GM23248 (cell line): ENCODE results near the gene ELOVL5. TPM values are rescaled to one million over a fixed set of nuclear protein-coding genes. Genes with fewer than 3 reads are reported as not detected.

Experiments
- DNase-seq: peaks from one replicate; pipeline ENCODE4 v3.0.0-alpha.2; 2015
- H2AFZ ChIP-seq: fragments of 200-600 bp; sonication (generic); 2 replicates; pipeline ENCODE4 v1.6.1; 2016; ENCODE audit warnings: antibody characterized with exemption
- H3F3A ChIP-seq: fragments of 200-600 bp; sonication (generic); 2 replicates; pipeline ENCODE4 v1.6.1; 2016; ENCODE audit warnings: mild to moderate bottlenecking, antibody characterized with exemption, mixed run types; ENCODE audit not compliant: insufficient read depth
- H3K27ac ChIP-seq: fragments of 200-600 bp; sonication (generic); 2 replicates; pipeline ENCODE4 v1.5.1; 2016; ENCODE audit warnings: mild to moderate bottlenecking
- H3K27me3 ChIP-seq: fragments of 200-600 bp; sonication (generic); replicated peaks from 2 replicates; pipeline ENCODE4 v1.6.1; 2016; ENCODE audit warnings: mild to moderate bottlenecking; ENCODE audit not compliant: insufficient read depth
- H3K36me3 ChIP-seq: fragments of 200-600 bp; sonication (generic); 2 replicates; pipeline ENCODE4 v1.6.1; 2016; ENCODE audit warnings: low read depth, mild to moderate bottlenecking
- H3K4me1 ChIP-seq: fragments of 200-600 bp; sonication (generic); 2 replicates; pipeline ENCODE4 v1.6.1; 2016; ENCODE audit warnings: mild to moderate bottlenecking; ENCODE audit not compliant: insufficient read depth
- H3K4me2 ChIP-seq: fragments of 200-600 bp; sonication (generic); one replicate; pipeline ENCODE4 v1.6.1; 2016; ENCODE audit warnings: mild to moderate bottlenecking; ENCODE audit not compliant: unreplicated experiment
- H3K4me3 ChIP-seq: fragments of 200-600 bp; sonication (generic); 2 replicates; pipeline ENCODE4 v1.5.1; 2016; ENCODE audit warnings: mild to moderate bottlenecking
- H3K79me2 ChIP-seq: fragments of 200-600 bp; sonication (generic); 2 replicates; pipeline ENCODE4 v1.6.1; 2016; ENCODE audit warnings: mild to moderate bottlenecking; ENCODE audit not compliant: insufficient read depth
- H3K9ac ChIP-seq: fragments of 200-600 bp; sonication (generic); 2 replicates; pipeline ENCODE4 v1.6.1; 2016; ENCODE audit warnings: mild to moderate bottlenecking
- H3K9me2 ChIP-seq: fragments of 200-600 bp; sonication (generic); 2 replicates; pipeline ENCODE4 v1.6.1; 2016; ENCODE audit warnings: mixed run types, mild to moderate bottlenecking, moderate library complexity; ENCODE audit not compliant: insufficient read depth
- H3K9me3 ChIP-seq: fragments of 200-600 bp; sonication (generic); one replicate; pipeline ENCODE4 v1.6.1; 2017; ENCODE audit warnings: low read depth
- H4K20me1 ChIP-seq: fragments of 200-600 bp; sonication (generic); 2 replicates; pipeline ENCODE4 v1.6.0; 2016; ENCODE audit not compliant: insufficient read depth
- EZH2 ChIP-seq: fragments of 200-600 bp; sonication (generic); IDR thresholded peaks from 2 replicates; pipeline ENCODE4 v1.6.1; 2018; ENCODE audit warnings: antibody characterized with exemption, mild to moderate bottlenecking; ENCODE audit not compliant: insufficient read depth, poor library complexity, severe bottlenecking
- EZH2phosphoT487 ChIP-seq: fragments of 200-600 bp; sonication (generic); IDR thresholded peaks from 2 replicates; pipeline ENCODE4 v1.6.1; 2018; ENCODE audit warnings: antibody characterized with exemption, moderate library complexity, mild to moderate bottlenecking, low read depth; ENCODE audit not compliant: insufficient read depth
- WGBS, 2 experiments: methylation state at CpG; one replicate each; pipeline ENCODE4 v1.1.6; 2015 to 2017; ENCODE audit warnings: low lambda C conversion rate in 2 of 2, low coverage in 1 of 2; ENCODE audit errors: missing lambda C conversion rate in 2 of 2; 5-methylcytosine and 5-hydroxymethylcytosine counted together
- in situ Hi-C: fragments of 300-500 bp; cut with MboI; formaldehyde crosslinking; loops from 2 replicates; pipeline ENCODE4 v1.15.0; 2020
- polyA plus RNA-seq: library from polyadenylated mRNA; unstranded; fragments of >200 nt; fragmentation: Nextera tagmentation; extraction: Ambion mirVana; gene quantifications from 2 replicates; pipeline ENCODE4 v1.2.1, GENCODE V29; 2016
- total RNA-seq: library from RNA; depleted of rRNA; stranded (reverse); fragments of >200 nt; shearing (Covaris generic); gene quantifications from 2 replicates; pipeline ENCODE4 v1.2.3, GENCODE V29; 2014

Gene ELOVL5
- total and polyA plus RNA-seq, 2 experiments from 2014 or later, result 70.8 to 87.3 TPM

- peak; percentile 81 for DNase-seq
- H3K27ac ChIP-seq, result peak overlapping the region; percentile 65
Measured at GRCh38 chr6:53263917-53264316, 84.8 kb downstream of the ELOVL5 start.

GRCh38 chr6:53259860-53260580, 88.7 kb downstream of the ELOVL5 start:
- H3K79me2 ChIP-seq, result no peaks in the 10 kb centered on the region
- no peaks in the 10 kb centered on the region for H3K9me3 ChIP-seq
- no peak overlapping the region for H3K4me3 ChIP-seq
- H2AFZ ChIP-seq, result no peak overlapping the region
- peaks cover 16% of the 10 kb centered on the region for H3K4me1 ChIP-seq
- H3K9me2 ChIP-seq, result no peaks in the 10 kb centered on the region
- H3K4me2 ChIP-seq, result no peak overlapping the region
- in situ Hi-C loops, result no loop called here
- no peak for DNase-seq
- H3K27me3 ChIP-seq, result no peaks in the 10 kb centered on the region
- H4K20me1 ChIP-seq, result no peaks in the 10 kb centered on the region
- no peak overlapping the region for H3K27ac ChIP-seq
- TF ChIP-seq EZH2 (no peak), EZH2phosphoT487 (no peak)
- 96 to 97% methylated on average over 11 of the region's 11 CpGs for WGBS, 2 experiments
- H3K9ac ChIP-seq, result no peak overlapping the region
- H3F3A ChIP-seq, result peaks cover 18% of the 10 kb centered on the region
- H3K36me3 ChIP-seq, result peaks cover 27% of the 10 kb centered on the region

More at GRCh38 chr6:53263917-53264316, 84.8 kb downstream of the ELOVL5 start:
- H3K4me2 ChIP-seq, result peak overlapping the region; percentile 37
- no peaks in the 10 kb centered on the region for H4K20me1 ChIP-seq
- peaks cover 16% of the 10 kb centered on the region for H3K4me1 ChIP-seq
- no peaks in the 10 kb centered on the region for H3K9me3 ChIP-seq
- H3K9ac ChIP-seq, result peak overlapping the region; percentile 21; the same call in 1 of the 2 replicates
- H2AFZ ChIP-seq, result 0 out of 2 replicates have a peak overlapping the region, but pooled peaks have one; percentile 23
- TF ChIP-seq EZH2, result no peak
- H3K36me3 ChIP-seq, result peaks cover 46% of the 10 kb centered on the region
- 23 to 33% methylated on average over 2 of the region's 2 CpGs for WGBS, 2 experiments
- H3K27me3 ChIP-seq, result no peaks in the 10 kb centered on the region
- H3K79me2 ChIP-seq, result no peaks in the 10 kb centered on the region
- H3K4me3 ChIP-seq, result no peak overlapping the region
- in situ Hi-C loops, result no loop called here
- H3K9me2 ChIP-seq, result no peaks in the 10 kb centered on the region
- H3F3A ChIP-seq, result peaks cover 21% of the 10 kb centered on the region

GRCh38 chr6:53258774-53259155, 90.0 kb downstream of the ELOVL5 start:
- Histone ChIP-seq H3K27me3 (no peaks in the 10 kb centered on the region), H3K36me3 (peaks cover 27% of the 10 kb centered on the region), H4K20me1 (no peaks in the 10 kb centered on the region), H3K4me2 (no peak overlapping the region), H3K9ac (no peak overlapping the region), H3K4me1 (peaks cover 5% of the 10 kb centered on the region), H3F3A (peaks cover 5% of the 10 kb centered on the region; the same call in 1 of the 2 replicates), H3K9me2 (no peaks in the 10 kb centered on the region), H3K4me3 (no peak overlapping the region), H3K27ac (no peak overlapping the region), H3K9me3 (no peaks in the 10 kb centered on the region), H3K79me2 (no peaks in the 10 kb centered on the region), H2AFZ (no peak overlapping the region)
- WGBS, 2 experiments, result 85 to 98% methylated on average over 5 of the region's 5 CpGs
- TF ChIP-seq EZH2phosphoT487, result no peak
- no peak for TF ChIP-seq EZH2
- in situ Hi-C loops, result no loop called here
- DNase-seq, result no peak

GRCh38 chr6:53258076-53258773, 90.5 kb downstream of the ELOVL5 start:
- no peaks in the 10 kb centered on the region for H3K9me3 ChIP-seq
- no peak overlapping the region for H3K9ac ChIP-seq
- no peaks in the 10 kb centered on the region for H3K9me2 ChIP-seq
- H3F3A ChIP-seq, result no peaks in the 10 kb centered on the region
- H3K79me2 ChIP-seq, result no peaks in the 10 kb centered on the region
- H3K4me2 ChIP-seq, result no peak overlapping the region
- H4K20me1 ChIP-seq, result no peaks in the 10 kb centered on the region
- H2AFZ ChIP-seq, result no peak overlapping the region
- 95 to 100% methylated on average over 2 of the region's 2 CpGs for WGBS, 2 experiments
- no peak for DNase-seq
- H3K36me3 ChIP-seq, result peaks cover 27% of the 10 kb centered on the region
- in situ Hi-C loops, result no loop called here
- TF ChIP-seq EZH2phosphoT487, result no peak
- no peak for TF ChIP-seq EZH2
- H3K27me3 ChIP-seq, result no peaks in the 10 kb centered on the region
- H3K4me3 ChIP-seq, result no peak overlapping the region
- H3K4me1 ChIP-seq, result 0 out of 2 replicates have a peak, but pooled peaks cover under 1% of the 10 kb centered on the region
- H3K27ac ChIP-seq, result no peak overlapping the region
